HG02571 (cell line): ENCODE results near the gene PRMT5.
"Not testable (repeated sequence)": the region's sequence is repeated elsewhere in the genome, so short reads cannot be mapped to it uniquely, and the experiment has no call there.

Experiments used
- ATAC-seq: cut with Tn5 transposase; IDR thresholded peaks from one replicate; pipeline ENCODE4 v1.9.1; 2021; ENCODE audit warnings: mild to moderate bottlenecking, moderate library complexity; ENCODE audit not compliant: unreplicated experiment

Gene PRMT5

GRCh38 chr14:22935156-22935555 is 6.0 kb upstream of the PRMT5 start:
- no peak for ATAC-seq

GRCh38 chr14:22932146-22932545 is 3.0 kb upstream of the PRMT5 start:
- no peak for ATAC-seq

GRCh38 chr14:22929961-22930364 is 787 bp upstream of the PRMT5 start:
- ATAC-seq, result no peak

GRCh38 chr14:22928237-22929103 is 706 bp downstream of the PRMT5 start:
- no peak for ATAC-seq

GRCh38 chr14:22926316-22926715 is 2.9 kb downstream of the PRMT5 start:
- ATAC-seq, result no peak

GRCh38 chr14:22925513-22925912 is 3.7 kb downstream of the PRMT5 start:
- ATAC-seq, result no peak

- ATAC-seq, result no peak
Measured at GRCh38 chr14:22923746-22924145, 5.4 kb downstream of the PRMT5 start.

- no peak for ATAC-seq
Measured at GRCh38 chr14:22922294-22922693, 6.9 kb downstream of the PRMT5 start.

GRCh38 chr14:22920697-22921096 is 8.5 kb downstream of the PRMT5 start:
- no peak for ATAC-seq

- ATAC-seq, result no peak
Measured at GRCh38 chr14:22919601-22919921, 9.6 kb downstream of the PRMT5 start.

GRCh38 chr14:22918804-22919600 is 10.2 kb downstream of the PRMT5 start, which contains the start of gene RBM23:
TSS of gene RBM23 (minus strand) at chr14:22919149.
- ATAC-seq, result peak; percentile 93

GRCh38 chr14:22915886-22916521 is 13.2 kb downstream of the PRMT5 start:
- ATAC-seq, result no peak

GRCh38 chr14:22914836-22915235 is 14.3 kb downstream of the PRMT5 start:
- ATAC-seq, result not testable (repeated sequence)

- ATAC-seq, result no peak
Measured at GRCh38 chr14:22910916-22911315, 18.3 kb downstream of the PRMT5 start.

GRCh38 chr14:22908601-22909000 is 20.6 kb downstream of the PRMT5 start:
- no peak for ATAC-seq

- no peak for ATAC-seq
Measured at GRCh38 chr14:22907429-22907828, 21.7 kb downstream of the PRMT5 start.

- ATAC-seq, result no peak
Measured at GRCh38 chr14:22906073-22906472, 23.1 kb downstream of the PRMT5 start.

GRCh38 chr14:22905627-22906026 is 23.5 kb downstream of the PRMT5 start:
- ATAC-seq, result no peak

- no peak for ATAC-seq
Measured at GRCh38 chr14:22903742-22904087, 25.5 kb downstream of the PRMT5 start.

GRCh38 chr14:22901799-22902198 is 27.4 kb downstream of the PRMT5 start:
- no peak for ATAC-seq

- ATAC-seq, result peak; percentile 47
Measured at GRCh38 chr14:22900081-22900799, 28.9 kb downstream of the PRMT5 start.
